ENCODE data around the gene METTL21A. TPM values are rescaled to one million over a fixed set of nuclear protein-coding genes. Genes with fewer than 3 reads are reported as not detected.

Gene METTL21A
- total RNA-seq, 1 donor from 2014 or later, result 11.2 TPM

DNA sequence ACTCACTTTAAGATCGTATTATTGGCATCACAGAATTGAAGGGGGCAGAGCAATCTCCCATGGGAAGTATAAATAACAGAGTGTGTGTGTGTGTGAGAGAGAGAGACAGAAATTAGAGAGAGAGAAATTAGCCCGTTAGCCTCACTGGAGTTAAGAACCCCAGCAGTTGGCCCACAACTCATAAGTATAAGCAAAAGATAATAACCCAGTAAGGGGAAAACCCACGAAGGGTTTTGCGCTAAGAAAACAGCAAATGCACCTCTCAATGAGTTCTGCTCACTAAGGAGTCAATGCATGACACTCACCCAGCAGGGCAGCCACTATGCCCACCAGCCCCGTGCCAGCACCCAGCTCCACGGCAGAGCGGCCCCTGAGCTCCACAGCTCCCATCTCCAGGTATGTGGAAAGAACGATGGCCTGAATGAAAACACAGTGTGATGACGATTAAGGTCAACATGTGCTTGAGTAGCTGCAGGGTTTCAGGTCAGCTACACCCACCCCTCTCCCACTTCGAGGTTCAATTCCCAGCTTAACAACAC lies 3.6 kb downstream of the METTL21A start:
- no peak for DNase-seq

DNA sequence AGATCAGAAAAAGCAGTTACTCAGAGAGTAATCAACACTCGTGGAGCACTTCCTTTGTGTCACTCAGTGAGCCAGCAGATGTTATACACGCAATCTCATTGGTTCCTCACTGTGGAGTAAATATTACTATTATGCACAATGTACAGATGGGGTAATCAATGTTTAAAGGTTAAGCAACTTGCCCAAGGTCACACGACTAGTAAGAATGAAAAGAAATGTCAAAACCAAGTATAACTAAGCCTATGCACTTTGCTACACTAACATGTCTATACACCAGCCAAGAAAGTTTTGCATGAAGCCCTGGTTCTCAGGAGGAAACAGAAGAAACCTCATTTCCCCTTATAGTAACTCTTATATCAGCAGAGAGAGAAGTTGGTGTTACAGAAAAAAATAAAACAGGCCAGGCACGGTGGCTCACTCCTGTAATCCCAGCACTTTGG lies 5.4 kb downstream of the METTL21A start:
- DNase-seq, result no peak

DNA sequence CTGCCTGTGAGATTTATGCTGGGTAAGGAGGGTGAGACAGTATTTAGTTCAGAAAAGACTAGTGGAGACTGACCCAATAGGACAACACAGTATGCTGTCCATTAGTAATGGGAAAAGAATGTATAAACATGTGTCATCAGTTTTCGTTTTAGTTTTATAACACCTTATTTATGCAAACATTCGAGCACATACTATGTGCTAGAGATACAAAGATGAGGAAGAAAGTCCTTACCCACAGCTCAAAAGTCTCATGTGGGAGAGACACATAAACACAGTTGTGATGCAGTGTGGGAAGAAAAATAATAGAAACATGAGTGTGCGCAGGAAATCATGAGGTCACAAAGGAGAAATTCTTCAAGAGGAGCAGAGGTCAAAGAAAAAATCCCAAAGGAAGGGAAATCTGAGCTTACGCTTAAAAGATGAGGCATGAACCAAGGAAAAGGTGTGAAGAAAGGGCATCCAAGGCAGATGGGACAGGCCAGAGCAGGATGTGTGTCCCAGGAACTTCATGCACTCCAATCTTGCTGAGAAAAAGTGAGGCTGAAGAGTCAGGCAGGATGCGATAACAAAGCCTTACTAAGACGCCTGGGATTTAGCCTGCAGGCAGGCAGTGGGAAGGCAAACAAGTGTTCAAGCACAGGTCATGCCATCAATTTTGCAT lies 8.1 kb downstream of the METTL21A start:
- DNase-seq, result no peak

DNA sequence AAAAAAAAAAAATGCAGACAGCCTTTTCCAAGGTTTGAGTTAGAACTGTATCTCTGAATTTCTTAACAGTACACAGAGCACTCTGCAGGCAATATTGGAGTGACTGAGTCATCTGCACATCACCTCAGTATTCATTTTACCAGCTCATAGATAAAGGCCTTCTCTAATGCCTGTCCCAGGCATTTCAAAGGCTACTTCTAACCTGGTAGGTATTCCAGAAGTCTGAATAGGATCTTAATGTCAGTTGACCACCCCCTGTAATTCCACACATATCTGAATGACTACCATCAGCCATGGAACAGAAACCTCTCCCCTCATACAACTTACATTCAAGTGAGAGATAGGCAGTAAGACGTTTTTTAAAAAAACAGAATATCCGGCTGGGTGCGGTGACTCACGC lies 9.0 kb downstream of the METTL21A start:
- DNase-seq, result no peak

DNA sequence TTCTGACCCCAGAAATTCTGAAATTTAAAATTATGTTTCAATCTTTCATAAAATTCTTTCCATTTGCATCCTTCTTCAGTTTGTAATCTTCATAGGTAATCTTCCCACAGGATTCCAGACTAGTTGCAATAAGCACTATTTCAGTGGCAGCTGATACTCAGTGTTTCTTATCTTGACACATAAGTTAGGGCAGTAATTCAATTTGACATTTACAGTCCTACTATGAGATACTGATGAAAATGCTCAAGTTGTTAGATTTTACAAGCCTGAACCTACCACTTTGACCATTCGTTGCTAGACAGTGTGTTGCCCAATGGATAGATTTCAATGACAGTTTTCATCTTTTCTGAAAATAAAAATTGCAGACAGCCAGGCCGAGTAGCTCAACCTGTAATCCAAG lies 10.4 kb downstream of the METTL21A start:
- DNase-seq, result no peak

DNA sequence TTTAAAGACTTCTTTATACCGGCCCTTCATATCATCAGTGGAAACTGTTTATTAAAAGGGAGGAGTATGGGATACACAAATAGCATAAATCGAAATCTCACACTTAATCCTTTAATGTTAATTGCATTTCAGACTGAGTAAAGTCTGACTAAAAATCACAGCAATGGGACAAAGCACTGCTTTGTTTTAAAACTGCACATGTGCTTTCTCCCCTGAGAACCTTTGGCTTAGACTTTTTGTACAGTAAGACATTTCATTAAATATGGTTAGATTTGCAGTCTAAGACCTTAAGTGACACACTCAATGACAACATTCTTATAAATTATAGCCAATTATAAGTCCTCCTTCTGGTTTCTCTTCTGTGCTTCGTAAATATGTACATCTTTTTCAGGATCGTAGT lies 12.5 kb downstream of the METTL21A start:
- no peak for DNase-seq

- DNase-seq, result no peak
Observed at GRCh38 chr2:207606829-207607228, 18.4 kb downstream of the METTL21A start.

GRCh38 chr2:207606399-207606798 lies 18.8 kb downstream of the METTL21A start:
- no peak for DNase-seq

DNA sequence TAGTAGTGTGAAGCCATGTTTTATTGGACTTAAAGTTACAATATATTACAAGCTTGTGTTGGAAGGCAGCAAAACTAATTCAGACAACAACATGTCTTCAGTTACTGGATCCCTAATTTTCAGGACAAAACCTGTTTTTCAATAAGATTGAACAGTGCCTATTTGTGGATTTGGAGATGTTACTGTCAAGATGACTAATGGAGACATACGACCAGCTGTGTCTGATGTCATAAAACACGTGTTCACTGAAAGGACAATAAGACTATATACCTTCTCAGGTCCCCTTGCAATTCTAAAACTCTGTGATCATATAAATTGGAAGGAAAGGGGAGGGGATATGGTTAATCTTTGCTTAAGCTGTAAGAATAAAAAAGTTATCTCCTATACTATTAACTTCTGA lies 21.7 kb downstream of the METTL21A start:
- DNase-seq, result no peak

GRCh38 chr2:207601774-207602173 lies 23.4 kb downstream of the METTL21A start:
- no peak for DNase-seq

DNA sequence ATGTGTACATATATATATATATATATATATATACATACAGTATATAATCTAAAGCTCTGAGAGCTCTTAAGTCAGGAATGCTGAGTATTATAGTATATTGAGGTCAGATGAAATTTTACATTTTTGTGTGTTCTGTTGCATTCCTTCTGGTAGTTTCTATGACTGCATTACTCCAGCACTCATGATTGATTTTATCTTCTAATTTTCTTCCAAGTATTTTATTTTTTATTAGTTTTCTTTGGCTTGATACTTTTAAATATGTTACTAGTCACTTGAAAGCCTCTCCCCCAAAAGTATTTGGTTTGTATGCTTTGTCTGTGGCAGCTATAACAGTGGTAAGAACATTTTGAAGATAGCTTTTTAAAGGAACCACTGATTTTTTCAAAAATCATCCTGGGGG lies 25.0 kb downstream of the METTL21A start:
- DNase-seq, result no peak

- no peak for DNase-seq
Observed at GRCh38 chr2:207599636-207600035, 25.6 kb downstream of the METTL21A start.

DNA sequence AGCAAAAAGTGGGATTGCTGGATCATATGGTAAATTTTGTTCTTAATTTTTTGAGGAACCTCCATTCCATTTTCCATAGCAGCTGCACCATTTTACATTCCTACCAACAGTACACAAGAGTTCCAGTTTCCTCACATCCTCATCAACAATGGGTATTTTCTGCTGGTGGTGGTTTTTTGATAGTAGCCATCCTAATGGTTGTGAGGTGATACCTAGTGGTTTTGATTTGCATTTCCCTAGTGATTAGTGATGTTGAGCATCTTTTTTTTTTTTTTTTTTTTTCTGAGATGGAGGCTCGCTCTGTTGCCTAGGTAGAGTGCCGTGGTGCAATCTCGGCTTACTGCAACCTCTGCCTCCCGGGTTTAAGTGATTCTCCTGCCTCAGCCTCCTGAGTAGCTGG lies 30.5 kb downstream of the METTL21A start:
- DNase-seq, result no peak

GRCh38 chr2:207594264-207594663 lies 30.9 kb downstream of the METTL21A start:
- no peak for DNase-seq

- no peak for DNase-seq
Observed at GRCh38 chr2:207593277-207593676, 31.9 kb downstream of the METTL21A start.

DNA sequence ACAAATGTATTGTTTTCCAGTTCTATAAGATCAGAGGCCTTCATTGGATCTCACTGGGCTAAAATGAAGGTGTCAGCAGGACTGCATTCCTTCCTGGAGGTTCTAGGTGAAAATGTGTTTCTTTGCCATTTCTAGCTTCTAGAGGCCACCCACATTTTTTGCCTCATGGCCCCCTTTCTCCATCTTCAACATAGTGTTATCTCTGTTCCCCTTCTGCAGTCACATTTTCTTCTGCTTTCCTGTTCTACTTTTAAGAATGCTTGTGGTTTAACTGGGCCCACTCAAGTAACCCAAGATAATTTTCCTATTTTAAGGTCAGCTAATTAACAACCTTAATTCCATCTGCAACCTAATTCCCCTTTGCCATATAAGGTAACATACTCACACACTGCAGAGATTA lies 36.1 kb downstream of the METTL21A start:
- DNase-seq, result no peak

DNA sequence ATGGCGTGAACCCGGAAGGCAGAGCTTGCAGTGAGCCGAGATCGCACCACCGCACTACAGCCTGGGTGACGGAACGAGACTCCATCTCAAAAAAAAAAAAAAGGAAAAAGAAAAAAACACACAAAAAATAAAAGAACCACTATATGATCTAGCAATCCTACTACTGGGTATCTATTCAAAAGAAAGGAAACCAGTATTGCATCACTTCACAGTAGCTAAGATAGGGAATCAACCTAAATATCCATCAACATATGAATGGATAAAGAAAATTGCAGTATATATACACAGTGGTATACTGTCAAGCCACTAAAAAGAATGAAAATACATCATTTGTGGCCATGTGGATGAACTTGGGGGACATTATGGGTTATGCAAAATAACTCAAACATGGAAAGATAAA lies 37.9 kb downstream of the METTL21A start:
- DNase-seq, result no peak

- DNase-seq, result no peak
Observed at GRCh38 chr2:207584952-207585351, 40.2 kb downstream of the METTL21A start.

- DNase-seq, result no peak
Observed at GRCh38 chr2:207571370-207571769, 53.8 kb downstream of the METTL21A start.

GRCh38 chr2:207567671-207568070 lies 57.5 kb downstream of the METTL21A start:
- DNase-seq, result no peak

- no peak for DNase-seq
Observed at GRCh38 chr2:207565736-207566500, 59.3 kb downstream of the METTL21A start.

Data from occipital lobe (tissue), 2 donors.